ENCODE measurements around the gene IFRD2. TPM values are rescaled to one million over a fixed set of nuclear protein-coding genes. Genes with fewer than 3 reads are reported as not detected.

Gene IFRD2
- total RNA-seq, 1 experiment from 2014 or later, result 223 TPM

DNA sequence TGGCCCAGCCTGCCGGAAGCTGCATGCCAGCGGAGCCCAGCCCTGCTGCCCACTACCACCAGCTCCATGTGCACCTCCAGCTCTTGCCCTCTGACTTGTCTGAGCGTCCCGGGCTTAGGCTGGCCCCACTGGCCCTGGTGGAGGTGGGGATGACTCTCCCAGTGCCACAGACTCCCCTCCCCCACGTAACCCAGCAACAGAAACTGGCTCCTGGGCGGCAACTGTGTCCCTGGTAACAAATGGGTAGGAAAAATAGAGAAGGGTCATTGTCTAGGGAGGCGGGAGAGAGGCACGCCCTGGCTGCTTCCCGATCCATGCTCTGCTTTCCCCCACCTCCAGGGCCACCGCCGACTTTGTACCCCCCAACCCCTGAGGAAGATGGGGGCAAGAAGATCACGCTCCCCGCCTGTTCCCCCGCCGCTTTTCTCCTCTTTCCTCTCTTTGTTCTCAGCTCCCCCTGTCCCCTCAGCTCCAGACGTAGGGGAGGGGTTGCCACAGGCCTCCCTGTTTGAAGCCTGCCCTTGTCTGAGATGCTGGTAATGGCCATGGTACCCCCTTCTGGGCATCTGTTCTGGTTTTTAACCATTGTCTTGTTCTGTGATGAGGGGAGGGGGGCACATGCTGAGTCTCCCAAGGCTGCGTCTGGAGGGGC lies 34.1 kb downstream of the IFRD2 start:
- CTCF ChIA-PET, result interaction anchor here (1.3 kb wide), 1 partner anchor 32 kb away, joined by 8 read pairs; no protein-coding TSS in a partner anchor
- H3K9ac ChIP-seq (ENCODE audit: low read length), result no peak overlapping the region
- H3K9me3 ChIP-seq (ENCODE audit: low read length), result no peaks in the 10 kb centered on the region
- ATAC-seq, result no peak
- H3K79me2 ChIP-seq (ENCODE audit: low read length), result peaks cover 2% of the 10 kb centered on the region; the same call in 1 of the 2 replicates
- no peak for TF ChIP-seq EZH2phosphoT487 (IDR thresholded peaks at IDR 0.05; ENCODE audit: borderline replicate concordance, low read length)
- TF ChIP-seq CTCF (conservative IDR thresholded peaks at IDR 0.05; ENCODE audit: low read depth, low read length), result no peak
- TF ChIP-seq EZH2 (IDR thresholded peaks at IDR 0.05; ENCODE audit: low read length, unreplicated experiment), result no peak
- H3K9me2 ChIP-seq (replicated peaks; ENCODE audit: low read length), result no peaks in the 10 kb centered on the region
- H3K4me1 ChIP-seq (ENCODE audit: insufficient read depth, low read length), result peaks cover 8% of the 10 kb centered on the region; the same call in 1 of the 2 replicates
- DNase-seq, result no peak
- no peak overlapping the region for H3K4me3 ChIP-seq (ENCODE audit: low read length)
- BruUV-seq (replicated peaks), result no TSS peak
- H3K4me2 ChIP-seq (ENCODE audit: low read length), result no peak overlapping the region
- intact Hi-C loops (cut with micrococcal nuclease), result no loop called here
- no peaks in the 10 kb centered on the region for H3K27me3 ChIP-seq (ENCODE audit: low read length)
- POLR2A ChIA-PET (ENCODE audit: unreplicated experiment), result interaction anchor here (0.6 kb wide), 1 partner anchor 163 kb away, joined by 10 read pairs; no protein-coding TSS in a partner anchor
- no peaks in the 10 kb centered on the region for H3F3A ChIP-seq (ENCODE audit: low read length, unreplicated experiment)
- H3K36me3 ChIP-seq (ENCODE audit: low read depth, low read length), result peaks cover 15% of the 10 kb centered on the region
- H3K27ac ChIP-seq (ENCODE audit: low read length), result no peak overlapping the region
- no peaks in the 10 kb centered on the region for H4K20me1 ChIP-seq (ENCODE audit: low read length)
- H2AFZ ChIP-seq (ENCODE audit: low read length), result no peak overlapping the region

GRCh38 chr3:50256978-50257890 lies 35.0 kb downstream of the IFRD2 start:
- Histone ChIP-seq H3K27me3 (ENCODE audit: low read length) (no peaks in the 10 kb centered on the region), H3K27ac (ENCODE audit: low read length) (no peak overlapping the region), H2AFZ (ENCODE audit: low read length) (no peak overlapping the region), H4K20me1 (ENCODE audit: low read length) (no peaks in the 10 kb centered on the region), H3K9me2 (replicated peaks; ENCODE audit: low read length) (no peaks in the 10 kb centered on the region), H3K4me2 (ENCODE audit: low read length) (no peak overlapping the region), H3K79me2 (ENCODE audit: low read length) (peaks cover 11% of the 10 kb centered on the region), H3K9me3 (ENCODE audit: low read length) (no peaks in the 10 kb centered on the region), H3K4me3 (ENCODE audit: low read length) (no peak overlapping the region), H3F3A (ENCODE audit: low read length, unreplicated experiment) (no peaks in the 10 kb centered on the region), H3K4me1 (ENCODE audit: insufficient read depth, low read length) (peaks cover 9% of the 10 kb centered on the region; the same call in 1 of the 2 replicates), H3K36me3 (ENCODE audit: low read depth, low read length) (peaks cover 19% of the 10 kb centered on the region), H3K9ac (ENCODE audit: low read length) (no peak overlapping the region)
- TF ChIP-seq CTCF (conservative IDR thresholded peaks at IDR 0.05; ENCODE audit: low read depth, low read length), result peak; percentile 89
- no peak for TF ChIP-seq EZH2phosphoT487 (IDR thresholded peaks at IDR 0.05; ENCODE audit: borderline replicate concordance, low read length)
- intact Hi-C loops (cut with micrococcal nuclease), result loop anchor here (2.0 kb wide), 1 partner anchor 30 kb away; no protein-coding TSS in a partner anchor
- ChIA-PET POLR2A (ENCODE audit: unreplicated experiment) (no interaction called here), CTCF (no interaction called here)
- no TSS peak for BruUV-seq (replicated peaks)
- DNase-seq (peak; percentile 67), ATAC-seq (peak; percentile 26)
